Testis (tissue), 2 donors: ENCODE data around the gene SH3GL1.

ENCODE experiments used
- CTCF ChIP-seq, 3 experiments: fragments of 450-650 bp in 2 of 3; fragments of 200-600 bp in 1 of 3; sonication (generic) in 1 of 3; IDR thresholded peaks; one replicate each; pipeline ENCODE4 v1.5.1; 2016 to 2019; ENCODE audit warnings: antibody characterized with exemption in 3 of 3, mild to moderate bottlenecking in 2 of 3, moderate library complexity in 1 of 3
- POLR2A ChIP-seq: fragments of 450-650 bp; IDR thresholded peaks from one replicate; pipeline ENCODE4 v1.6.1; 2017; ENCODE audit warnings: antibody characterized with exemption, mild to moderate bottlenecking, moderate library complexity

- TF ChIP-seq CTCF (IDR thresholded peaks at IDR 0.05) = no peak
- TF ChIP-seq POLR2A = no peak
Measured at GRCh38 chr19:4432918-4433506, 32.7 kb upstream of the SH3GL1 start.
